HCT116 (cell line): ENCODE results near the gene ACRV1. TPM values are rescaled to one million over a fixed set of nuclear protein-coding genes. Genes with fewer than 3 reads are reported as not detected.

Experiments used
- ATAC-seq: fragments of 200-7000 bp; cut with Tn5 transposase; 2 replicates; pipeline ENCODE4 v1.9.1; 2020; ENCODE audit warnings: mild to moderate bottlenecking, moderate library complexity
- BruUV-seq: library from RNA; stranded (reverse); fragments of 400-500 nt; replicated peaks from 2 replicates; lab custom pipeline; 2021; lab: Mats Ljungman, UMichigan
- CTCF ChIA-PET: fragments of 300-600 bp; sonication (Branson Sonifier 250); formaldehyde crosslinking; loops from one replicate; lab custom pipeline; 2021; ENCODE audit warnings: antibody characterized with exemption; lab: Charles Lee
- POLR2A ChIA-PET: fragments of 300-600, 350-600 bp; sonication (Branson Sonifier 250); formaldehyde crosslinking; loops from one replicate; lab custom pipeline; 2021; ENCODE audit warnings: antibody characterized with exemption; lab: Charles Lee
- RAD21 ChIA-PET, 2 experiments: fragments of 300-600 bp; sonication (Branson Sonifier 250); formaldehyde crosslinking; loops; one replicate each; lab custom pipeline; 2023; ENCODE audit warnings: low total read pairs in 2 of 2; ENCODE audit not compliant: uncharacterized antibody in 2 of 2, unreplicated experiment in 2 of 2, low non-redundant PET in 1 of 2; lab: Charles Lee
- DNase-seq: peaks from one replicate; pipeline ENCODE4 v3.0.0-alpha.2; 2010; ENCODE audit warnings: low read depth, low spot score
- H2AFZ ChIP-seq: fragments of 200-600 bp; shearing (Covaris generic), sonication (generic); 2 replicates; pipeline ENCODE4 v1.6.1; 2017; ENCODE audit warnings: low read depth, mixed run types, mixed read lengths, antibody characterized with exemption, low read length; ENCODE audit not compliant: poor library complexity, severe bottlenecking
- H3K27ac ChIP-seq: 2 replicates; pipeline ENCODE4 v1.5.1; 2012; ENCODE audit warnings: low read depth, low read length
- H3K27me3 ChIP-seq: fragments of 200-600 bp; sonication (generic); 2 replicates; pipeline ENCODE4 v1.6.1; 2016; ENCODE audit warnings: mixed run types, low read length, mixed read lengths; ENCODE audit not compliant: insufficient read depth
- H3K36me3 ChIP-seq, 2 experiments: fragments of 200-500 bp in 1 of 2; fragments of 200-600 bp in 1 of 2; sonication (Bioruptor generic) in 1 of 2; sonication (generic) in 1 of 2; 2 replicates each; pipeline versions ENCODE4 v1.5.1 to v1.6.1; 2014 to 2016; ENCODE audit warnings: low read length in 2 of 2, inconsistent platforms in 1 of 2, mixed read lengths in 1 of 2, mixed run types in 1 of 2; ENCODE audit not compliant: insufficient read depth in 2 of 2, control insufficient read depth in 1 of 2
- H3K4me1 ChIP-seq, 2 experiments: fragments of 200-600 bp in 1 of 2; sonication (generic) in 1 of 2; 2 replicates each; pipeline versions ENCODE4 v1.5.1 to v1.6.1; 2012 to 2017; ENCODE audit warnings: low read length in 2 of 2, inconsistent platforms in 1 of 2, mild to moderate bottlenecking in 1 of 2, mixed read lengths in 1 of 2, mixed run types in 1 of 2, moderate library complexity in 1 of 2; ENCODE audit not compliant: insufficient read depth in 2 of 2, control insufficient read depth in 1 of 2
- H3K4me2 ChIP-seq: fragments of 200-600 bp; sonication (generic); 2 replicates; pipeline ENCODE4 v1.6.1; 2017; ENCODE audit warnings: mixed run types, low read length, mixed read lengths
- H3K4me3 ChIP-seq, 2 experiments: fragments of 200-600 bp in 1 of 2; sonication (generic) in 1 of 2; replicated peaks in 1 of 2; 2 replicates each; pipeline ENCODE4 v1.5.1; 2011 to 2016; ENCODE audit warnings: low read length in 2 of 2, control low read depth in 1 of 2, low read depth in 1 of 2, mild to moderate bottlenecking in 1 of 2, mixed read lengths in 1 of 2, mixed run types in 1 of 2
- H3K79me2 ChIP-seq: fragments of 200-600 bp; sonication (generic); 2 replicates; pipeline ENCODE4 v1.6.1; 2017; ENCODE audit warnings: mild to moderate bottlenecking, mixed run types, low read length, moderate library complexity, mixed read lengths; ENCODE audit not compliant: insufficient read depth
- H3K9ac ChIP-seq: fragments of 200-600 bp; sonication (generic); 2 replicates; pipeline ENCODE4 v1.6.1; 2016; ENCODE audit warnings: low read length, mixed read lengths
- H3K9me2 ChIP-seq: fragments of 200-600 bp; sonication (generic), shearing (Covaris generic); 2 replicates; pipeline ENCODE4 v1.6.1; 2017; ENCODE audit warnings: mixed run types, mild to moderate bottlenecking, moderate library complexity; ENCODE audit not compliant: insufficient read depth
- H3K9me3 ChIP-seq, 2 experiments: fragments of 200-500 bp in 1 of 2; fragments of 200-600 bp in 1 of 2; sonication (Bioruptor generic) in 1 of 2; sonication (generic) in 1 of 2; 2 replicates each; pipeline ENCODE4 v1.6.1; 2014 to 2017; ENCODE audit warnings: low read length in 2 of 2, mixed read lengths in 2 of 2, inconsistent platforms in 1 of 2, low read depth in 1 of 2, mild to moderate bottlenecking in 1 of 2, mixed run types in 1 of 2, moderate library complexity in 1 of 2; ENCODE audit not compliant: control insufficient read depth in 1 of 2, insufficient read depth in 1 of 2
- H4K20me1 ChIP-seq: fragments of 200-600 bp; sonication (generic), shearing (Covaris generic); 2 replicates; pipeline ENCODE4 v1.6.1; 2017; ENCODE audit warnings: mixed run types, mild to moderate bottlenecking, moderate library complexity; ENCODE audit not compliant: insufficient read depth
- ATF3 ChIP-seq: IDR thresholded peaks from 2 replicates; pipeline ENCODE4 v1.6.1; 2012
- CBX3 ChIP-seq: IDR thresholded peaks from 2 replicates; pipeline ENCODE4 v1.6.1; 2012; ENCODE audit warnings: low read depth
- CEBPB ChIP-seq: IDR thresholded peaks from 2 replicates; pipeline ENCODE4 v1.6.1; 2012; ENCODE audit warnings: low read depth
- CTCF ChIP-seq, 3 experiments: fragments of 200-600 bp in 1 of 3; sonication (generic) in 1 of 3; IDR thresholded peaks in 2 of 3; conservative IDR thresholded peaks in 1 of 3; 2 replicates each; pipeline ENCODE4 v1.5.1; 2012 to 2017; ENCODE audit warnings: low read depth in 2 of 3, low read length in 2 of 3, antibody characterized with exemption in 1 of 3, borderline replicate concordance in 1 of 3, control low read depth in 1 of 3, mild to moderate bottlenecking in 1 of 3, mixed read lengths in 1 of 3, mixed run types in 1 of 3, moderate library complexity in 1 of 3; ENCODE audit not compliant: insufficient read depth in 1 of 3
- ELF1 ChIP-seq: IDR thresholded peaks from 2 replicates; pipeline ENCODE4 v1.6.1; 2012; ENCODE audit warnings: low read depth, borderline replicate concordance
- EZH2phosphoT487 ChIP-seq: fragments of 200-600 bp; IDR thresholded peaks from 2 replicates; pipeline ENCODE4 v1.6.1; 2018; ENCODE audit warnings: antibody characterized with exemption, borderline replicate concordance
- JUND ChIP-seq: IDR thresholded peaks from 2 replicates; pipeline ENCODE4 v1.6.1; 2012
- MAX ChIP-seq: IDR thresholded peaks from 2 replicates; pipeline ENCODE4 v1.6.1; 2012
- POLR2A ChIP-seq: IDR thresholded peaks from 2 replicates; pipeline ENCODE4 v1.7.0; 2011; ENCODE audit warnings: borderline replicate concordance; ENCODE audit not compliant: insufficient read depth, insufficient read length; ENCODE audit errors: extremely low read depth
- POLR2AphosphoS5 ChIP-seq: IDR thresholded peaks from 2 replicates; pipeline ENCODE4 v1.6.1; 2011; ENCODE audit warnings: mild to moderate bottlenecking, low read depth, low read length, moderate library complexity
- REST ChIP-seq: IDR thresholded peaks from 2 replicates; pipeline ENCODE4 v1.6.1; 2012; ENCODE audit warnings: low read depth
- SIN3A ChIP-seq: IDR thresholded peaks from 2 replicates; pipeline ENCODE4 v1.6.1; 2012; ENCODE audit warnings: low read depth
- SP1 ChIP-seq: IDR thresholded peaks from 2 replicates; pipeline ENCODE4 v1.6.1; 2012; ENCODE audit warnings: low read depth
- SRF ChIP-seq: IDR thresholded peaks from 2 replicates; pipeline ENCODE4 v1.6.1; 2012; ENCODE audit warnings: low read depth
- TCF7L2 ChIP-seq: IDR thresholded peaks from 2 replicates; pipeline ENCODE4 v1.7.0; 2011; ENCODE audit warnings: borderline replicate concordance, inconsistent platforms; ENCODE audit not compliant: insufficient read depth, insufficient read length; ENCODE audit errors: extremely low read depth
- YY1 ChIP-seq: IDR thresholded peaks from 2 replicates; pipeline ENCODE4 v1.6.1; 2011; ENCODE audit warnings: low read length, low read depth, moderate library complexity, mild to moderate bottlenecking; ENCODE audit not compliant: insufficient replicate concordance; ENCODE audit errors: extremely low read depth
- ZBTB33 ChIP-seq: IDR thresholded peaks from 2 replicates; pipeline ENCODE4 v1.6.1; 2011; ENCODE audit warnings: mild to moderate bottlenecking, low read length, moderate library complexity; ENCODE audit not compliant: insufficient replicate concordance; ENCODE audit errors: extremely low read depth
- ZFX ChIP-seq: fragments of 450-650 bp; IDR thresholded peaks from 2 replicates; pipeline ENCODE4 v1.6.1; 2017
- ZNF274 ChIP-seq: fragments of 200-500 bp; sonication (Bioruptor generic); IDR thresholded peaks from 2 replicates; pipeline ENCODE4 v1.6.1; 2014; ENCODE audit warnings: mild to moderate bottlenecking, low read depth, low read length, inconsistent platforms
- intact Hi-C: fragments of 100-400 bp; cut with micrococcal nuclease; formaldehyde crosslinking; loops from 2 replicates; pipeline ENCODE4 v1.10.0; 2022
- total RNA-seq: library from RNA; stranded (reverse); gene quantifications from one replicate; pipeline ENCODE4 v1.2.1, GENCODE V29; 2021; ENCODE audit not compliant: unreplicated experiment

ACRV1 gene
- total RNA-seq, 1 experiment from 2014 or later = not detected

GRCh38 chr11:125692887-125693286, 12.2 kb upstream of the ACRV1 start:
- intact Hi-C loops = no loop called here
- ChIA-PET CTCF (no interaction called here), RAD21 (no interaction called here), POLR2A (no interaction called here)
- Histone ChIP-seq H3K4me1 (no peaks in the 10 kb centered on the region), H3K36me3 (no peaks in the 10 kb centered on the region), H3K9ac (no peak overlapping the region), H4K20me1 (no peaks in the 10 kb centered on the region), H3K27me3 (no peaks in the 10 kb centered on the region), H3K4me2 (no peak overlapping the region), H3K9me2 (no peaks in the 10 kb centered on the region), H3K27ac (no peak overlapping the region), H2AFZ (no peak overlapping the region)
- no TSS peak for BruUV-seq
- no peak for DNase-seq
- no peak for TF ChIP-seq POLR2AphosphoS5
- no peak for TF ChIP-seq SIN3A
- TF ChIP-seq SP1 = no peak
- TF ChIP-seq REST = no peak
- TF ChIP-seq SRF = no peak
- no peak for TF ChIP-seq TCF7L2
- TF ChIP-seq ATF3 = no peak
- no peak for TF ChIP-seq CTCF (IDR thresholded peaks at IDR 0.05 in 2 of 3, conservative IDR thresholded peaks at IDR 0.05 in 1 of 3; ENCODE audit: borderline replicate concordance in 1 of 3, insufficient read depth in 1 of 3, low read depth in 2 of 3, low read length in 2 of 3)
- no peak for TF ChIP-seq CBX3
- TF ChIP-seq ELF1 = no peak
- TF ChIP-seq POLR2A = no peak
- no peak for TF ChIP-seq CEBPB
- no peak for TF ChIP-seq JUND
- no peak for TF ChIP-seq ZBTB33
- TF ChIP-seq ZFX = no peak
- TF ChIP-seq EZH2phosphoT487 = no peak
- TF ChIP-seq MAX = no peak
- TF ChIP-seq ZNF274 = no peak
- no peak for TF ChIP-seq YY1
- TF ChIP-seq, all 23 proteins: peak for 0
- H3K9me3 ChIP-seq = no peaks in the 10 kb centered on the region
- H3K4me3 ChIP-seq = no peak overlapping the region
- no peaks in the 10 kb centered on the region for H3K79me2 ChIP-seq
- no peak for ATAC-seq
